GM19351 (cell line): ENCODE data around the gene CD2.
A peak's percentile ranks its signal among the peaks of the same experiment; 100 is the strongest.

ENCODE experiments used
- ATAC-seq: cut with Tn5 transposase; IDR thresholded peaks from one replicate; pipeline ENCODE4 v1.9.1; 2021; ENCODE audit warnings: mild to moderate bottlenecking, moderate library complexity; ENCODE audit not compliant: unreplicated experiment

The CD2 gene

DNA sequence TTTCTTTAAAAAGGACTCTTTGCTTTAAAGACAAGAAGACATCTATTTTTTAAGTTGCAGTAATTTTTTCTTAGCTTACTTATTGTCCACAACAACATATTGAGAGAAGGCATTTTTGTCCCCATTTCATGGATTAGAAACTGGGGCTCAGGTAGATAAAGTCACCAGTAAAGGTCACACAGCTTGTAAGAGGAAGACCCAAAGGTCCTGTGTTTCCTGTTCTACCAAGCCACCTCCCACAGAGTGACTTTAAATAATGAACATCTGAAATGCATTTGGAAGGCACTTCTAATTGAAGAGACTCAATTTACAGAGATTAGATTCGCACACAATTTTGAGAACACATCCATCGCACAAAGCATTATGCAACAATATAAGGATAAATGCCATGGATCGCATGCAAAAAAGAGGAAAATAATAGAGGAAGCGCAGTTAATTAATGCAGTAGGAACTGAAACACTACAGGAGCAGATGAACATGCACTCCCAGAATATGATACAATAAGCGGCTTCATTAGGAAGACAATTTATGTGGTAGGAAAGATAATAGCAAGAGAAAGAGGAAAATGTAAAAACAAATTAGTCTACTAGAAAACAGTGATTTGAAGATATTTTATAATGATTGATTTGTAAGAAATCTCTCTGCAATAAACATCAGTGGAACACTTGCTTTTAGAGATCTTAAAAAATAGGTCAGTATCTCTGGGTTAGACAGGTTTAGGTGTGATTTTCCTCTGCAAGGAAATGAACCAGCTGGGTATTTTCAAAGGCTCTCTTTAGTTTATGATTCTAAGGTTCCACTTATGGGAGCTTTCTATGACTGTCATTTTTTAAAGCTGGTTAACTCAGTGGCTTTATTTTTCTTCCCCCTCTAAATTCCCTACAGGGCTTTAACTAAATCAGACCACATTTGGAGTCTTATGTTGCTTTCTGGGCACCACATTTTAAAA is 27.1 kb upstream of the CD2 start:
- no peak for ATAC-seq

DNA sequence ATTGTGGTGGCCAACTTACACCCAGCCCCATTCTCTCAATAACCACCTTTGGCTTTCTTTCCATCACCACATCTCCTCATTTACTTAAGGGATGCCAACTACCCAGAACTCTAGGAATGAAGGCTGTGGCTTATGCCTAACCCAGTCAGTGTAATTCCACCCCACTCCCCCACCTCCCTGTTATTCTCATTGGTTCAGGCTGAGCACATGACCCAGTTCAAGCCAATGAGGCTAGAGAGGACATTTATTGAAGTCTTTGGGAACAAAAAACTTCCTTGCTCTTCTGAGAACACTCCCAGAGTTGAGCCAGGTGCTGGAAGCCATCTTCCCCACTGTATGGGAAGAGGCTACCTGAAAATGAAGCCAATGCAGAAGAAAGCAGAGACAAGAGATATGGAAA is 22.8 kb upstream of the CD2 start:
- no peak for ATAC-seq

DNA sequence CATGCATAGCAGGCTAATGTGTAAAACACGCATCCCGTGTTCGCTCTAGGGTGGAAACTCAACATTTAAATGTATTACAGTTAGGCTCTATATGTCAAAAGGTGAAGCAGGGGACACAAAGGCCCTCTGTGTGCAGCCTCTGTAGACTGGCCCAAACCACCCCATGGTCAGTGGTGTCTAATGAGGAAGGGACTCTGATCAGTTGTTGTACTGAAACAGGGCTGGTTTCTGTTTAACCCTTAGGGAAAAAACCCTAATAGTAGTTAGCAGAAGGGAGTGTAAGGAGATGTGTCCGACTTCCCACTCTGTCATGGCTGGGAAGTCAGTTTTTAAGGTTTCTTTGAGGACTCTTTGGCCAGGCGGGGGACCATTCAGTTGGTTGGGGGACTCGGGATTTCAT is 21.5 kb upstream of the CD2 start:
- ATAC-seq: no peak

DNA sequence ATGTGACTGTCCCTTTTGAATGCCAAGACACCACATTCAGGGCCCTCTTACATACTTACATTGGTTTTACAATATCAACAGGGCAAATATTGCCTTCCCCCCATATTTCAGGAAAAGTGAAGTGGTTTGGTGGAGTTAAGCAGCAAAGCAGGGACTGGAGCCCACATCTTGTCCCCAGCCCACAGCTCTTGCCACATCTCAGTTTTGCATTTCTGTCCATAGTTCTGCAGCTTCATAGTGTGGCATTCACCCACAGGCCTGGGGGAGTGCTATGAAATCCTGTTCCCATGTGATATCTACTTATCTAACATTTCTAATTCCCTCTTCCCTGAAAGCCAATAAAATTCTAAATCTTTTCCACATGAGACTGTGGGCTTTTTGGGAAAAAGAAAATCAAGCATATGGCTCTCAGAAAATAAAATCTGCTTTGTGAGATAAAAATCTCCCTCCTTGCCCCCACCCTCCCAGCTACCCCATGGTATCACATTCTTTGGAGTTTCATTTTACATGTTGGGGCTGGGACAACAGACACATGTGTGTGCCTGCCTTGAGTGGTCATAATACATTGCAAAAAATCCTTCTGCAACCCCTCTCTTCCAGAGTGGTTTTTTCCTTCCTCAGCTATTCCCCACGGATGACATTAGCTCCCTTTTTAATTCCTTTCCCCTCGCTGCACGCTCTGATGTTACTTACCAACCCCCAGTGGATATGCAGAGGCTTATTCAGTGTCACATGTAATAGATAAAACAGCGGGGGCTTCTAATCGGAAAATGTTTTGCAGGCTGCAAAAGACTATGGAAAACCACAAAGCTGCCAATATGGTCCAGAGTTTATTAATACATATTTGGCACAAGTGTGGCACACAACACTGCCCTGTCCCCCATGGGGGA is 20.5 kb upstream of the CD2 start:
- no peak for ATAC-seq

DNA sequence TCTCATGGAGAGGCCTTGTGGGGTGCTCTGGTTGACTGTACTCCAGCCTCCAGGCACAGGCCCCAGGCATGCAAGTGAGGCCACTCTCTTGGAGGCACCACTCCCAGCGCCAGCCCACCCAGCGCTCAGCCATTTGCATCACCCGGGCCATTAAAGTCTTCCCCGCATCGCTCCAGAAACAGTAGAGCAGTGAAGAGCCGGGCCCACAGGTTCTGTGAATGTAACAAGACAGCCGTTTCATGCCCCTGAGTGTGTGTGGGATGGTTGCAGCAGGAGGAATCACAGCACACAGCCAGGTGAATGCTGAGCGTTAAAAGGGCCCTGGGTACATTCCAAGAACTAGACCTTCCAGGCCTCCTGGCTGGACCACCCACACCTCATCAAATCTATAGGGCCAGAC is 19.0 kb upstream of the CD2 start:
- no peak for ATAC-seq

DNA sequence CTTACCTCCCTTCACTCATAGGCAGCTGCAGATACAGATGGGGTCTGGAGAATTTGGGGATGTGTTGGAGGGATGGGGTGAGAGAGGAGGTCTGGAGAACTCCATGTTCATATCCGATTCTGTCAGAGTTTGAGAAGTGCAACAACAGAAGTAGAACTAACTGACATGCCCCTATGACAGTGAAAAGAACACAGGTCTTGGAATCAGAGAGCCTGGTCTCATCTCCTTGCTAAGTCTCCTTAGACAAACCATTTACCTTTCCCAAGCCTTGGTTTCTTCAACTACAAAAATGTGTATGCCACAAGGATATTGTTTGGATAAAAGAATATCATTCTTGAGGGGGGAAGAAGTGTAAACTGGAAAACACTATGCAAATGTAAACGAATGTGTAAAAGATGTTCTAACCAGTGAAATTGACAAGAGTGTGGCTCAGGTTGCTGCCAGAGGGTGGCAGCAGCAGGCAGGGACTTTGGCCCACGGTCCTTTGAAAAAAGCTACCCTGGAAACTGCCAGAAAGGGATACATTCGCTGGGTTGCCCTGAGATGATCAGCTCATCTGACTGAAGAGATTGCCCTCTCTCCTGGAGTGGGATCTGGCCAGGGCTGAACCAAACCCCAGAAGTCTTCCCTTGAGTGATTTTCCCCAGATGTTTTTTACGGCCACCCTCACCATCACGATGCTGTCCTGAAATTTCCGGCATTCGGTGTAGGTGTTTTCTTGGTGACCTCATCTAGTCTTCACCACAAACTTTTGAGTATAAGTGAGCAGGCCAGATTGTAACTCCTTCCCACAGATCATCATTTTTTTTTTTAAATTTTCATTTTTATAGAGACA is 17.0 kb upstream of the CD2 start:
- ATAC-seq: peak; percentile 41

DNA sequence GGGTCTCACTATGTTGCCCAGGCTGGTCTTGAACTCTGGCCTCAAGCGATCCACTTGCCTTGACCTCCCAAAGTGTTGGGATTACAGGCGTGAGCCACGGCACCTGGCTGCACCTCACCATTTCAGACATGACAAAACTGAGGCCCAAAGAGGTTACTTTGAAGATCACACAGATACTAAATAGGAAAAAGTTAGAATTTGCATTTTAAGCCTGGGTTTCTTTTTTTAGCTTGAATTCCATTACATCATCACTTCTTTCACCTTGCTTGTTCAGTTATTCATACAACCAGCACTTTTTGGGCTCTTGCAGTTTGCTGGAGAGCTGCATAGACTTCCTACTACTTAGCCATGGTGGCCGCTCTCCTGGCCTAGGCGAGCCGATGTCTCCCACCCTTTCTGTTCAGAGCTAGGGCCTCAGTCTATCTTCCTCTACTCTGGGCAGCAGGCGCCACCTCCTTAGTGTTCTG is 16.3 kb upstream of the CD2 start:
- ATAC-seq: peak; percentile 42

DNA sequence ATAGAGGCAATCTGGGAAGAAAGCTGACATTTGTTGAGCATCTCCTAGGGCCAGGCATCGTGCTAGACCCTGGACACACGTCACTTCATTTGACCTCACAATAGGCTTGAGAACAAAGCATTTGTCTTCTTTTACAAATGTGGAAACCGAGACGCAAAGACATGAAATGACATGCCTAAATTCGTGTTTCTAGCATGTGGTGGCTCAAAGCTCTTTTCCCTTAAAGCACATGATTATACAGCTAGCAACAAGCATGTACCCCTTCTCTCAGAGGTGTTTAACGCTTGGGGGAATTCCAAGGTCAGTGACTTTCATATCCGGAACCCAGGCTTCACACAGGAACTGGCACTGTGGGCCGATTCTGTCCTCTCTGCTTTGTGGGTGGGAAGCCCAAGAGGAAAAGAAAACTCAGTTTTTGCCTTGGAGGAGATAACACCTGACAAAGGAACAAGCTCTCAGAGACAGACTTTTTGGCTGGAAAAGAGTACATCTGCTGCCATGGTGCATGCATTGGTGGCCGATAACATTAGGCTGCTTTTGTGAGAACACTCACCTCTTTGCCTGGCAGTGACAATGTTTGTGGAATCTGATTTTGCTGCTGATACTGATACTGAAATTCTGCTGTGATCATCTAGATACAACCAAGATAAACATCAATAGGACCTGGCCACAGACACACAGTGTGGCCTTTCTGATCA is 15.4 kb upstream of the CD2 start:
- ATAC-seq: peak; percentile 65

DNA sequence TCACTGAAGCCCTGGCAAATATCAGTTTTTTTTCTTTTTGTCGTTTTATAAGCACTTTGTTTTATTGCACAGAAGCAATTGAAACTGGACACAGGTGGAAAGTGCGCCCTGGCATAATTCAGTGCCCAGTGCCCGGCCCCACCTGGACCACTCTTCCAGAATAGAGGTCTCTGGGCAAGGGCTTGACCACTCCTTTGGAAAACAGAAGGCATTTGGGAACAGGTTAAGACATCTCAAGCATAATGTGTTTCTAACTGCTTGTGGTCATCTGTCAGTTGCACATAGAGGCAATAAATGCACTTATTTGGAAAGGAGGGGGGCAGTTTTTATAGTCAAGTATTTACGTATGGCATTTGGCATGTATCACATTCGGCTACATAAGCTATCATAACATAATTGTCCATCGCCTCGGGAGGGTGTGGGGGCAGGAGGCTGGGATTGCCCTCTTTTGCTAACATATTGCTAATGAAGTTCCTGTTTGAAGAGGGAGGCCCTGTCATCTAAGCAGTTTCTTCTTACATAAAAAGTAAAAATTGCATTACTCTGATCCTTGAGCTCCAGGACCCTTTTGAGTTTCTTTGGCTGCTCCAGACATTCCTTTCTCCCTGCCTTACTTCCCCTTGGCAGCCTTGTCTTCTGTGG is 14.7 kb upstream of the CD2 start:
- ATAC-seq: no peak

DNA sequence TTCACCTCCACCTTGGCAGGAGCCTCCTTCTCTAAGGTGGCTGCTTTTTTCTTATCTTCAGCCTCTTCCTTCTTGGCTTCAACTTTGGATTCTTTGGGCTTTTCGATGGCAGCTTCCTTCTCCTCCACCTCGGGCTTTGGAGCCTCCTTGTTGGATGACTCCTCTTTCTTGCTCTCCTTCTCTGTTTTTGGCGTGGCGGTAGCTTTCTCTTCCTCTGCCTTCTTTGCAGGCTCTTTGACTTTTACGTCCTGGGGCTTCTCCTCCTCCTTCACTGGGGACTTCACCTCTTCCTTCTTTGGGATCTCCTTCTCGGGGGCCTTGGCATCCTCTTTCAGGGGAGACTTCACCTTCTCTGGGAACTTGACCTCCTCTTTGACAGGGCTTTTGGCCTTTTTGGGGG is 13.9 kb upstream of the CD2 start:
- no peak for ATAC-seq

DNA sequence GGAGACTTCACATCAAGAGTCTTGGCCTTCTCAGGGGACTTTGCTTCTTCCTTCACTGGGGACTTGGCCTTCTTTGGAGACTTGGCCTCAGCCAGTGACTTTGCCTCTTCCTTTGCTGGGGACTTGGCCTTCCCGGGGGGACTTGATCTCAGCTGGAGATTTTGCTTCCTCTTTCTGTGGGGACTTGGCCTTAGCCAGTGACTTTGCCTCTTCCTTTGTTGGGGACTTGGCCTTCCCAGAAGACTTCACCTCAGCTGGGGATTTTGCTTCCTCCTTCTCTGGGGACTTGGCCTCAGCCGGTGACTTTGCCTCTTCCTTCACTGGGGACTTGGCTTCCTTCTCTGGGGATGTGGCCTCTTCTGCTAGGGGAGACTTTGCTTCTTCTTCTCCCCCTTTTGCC is 13.5 kb upstream of the CD2 start:
- no peak for ATAC-seq

DNA sequence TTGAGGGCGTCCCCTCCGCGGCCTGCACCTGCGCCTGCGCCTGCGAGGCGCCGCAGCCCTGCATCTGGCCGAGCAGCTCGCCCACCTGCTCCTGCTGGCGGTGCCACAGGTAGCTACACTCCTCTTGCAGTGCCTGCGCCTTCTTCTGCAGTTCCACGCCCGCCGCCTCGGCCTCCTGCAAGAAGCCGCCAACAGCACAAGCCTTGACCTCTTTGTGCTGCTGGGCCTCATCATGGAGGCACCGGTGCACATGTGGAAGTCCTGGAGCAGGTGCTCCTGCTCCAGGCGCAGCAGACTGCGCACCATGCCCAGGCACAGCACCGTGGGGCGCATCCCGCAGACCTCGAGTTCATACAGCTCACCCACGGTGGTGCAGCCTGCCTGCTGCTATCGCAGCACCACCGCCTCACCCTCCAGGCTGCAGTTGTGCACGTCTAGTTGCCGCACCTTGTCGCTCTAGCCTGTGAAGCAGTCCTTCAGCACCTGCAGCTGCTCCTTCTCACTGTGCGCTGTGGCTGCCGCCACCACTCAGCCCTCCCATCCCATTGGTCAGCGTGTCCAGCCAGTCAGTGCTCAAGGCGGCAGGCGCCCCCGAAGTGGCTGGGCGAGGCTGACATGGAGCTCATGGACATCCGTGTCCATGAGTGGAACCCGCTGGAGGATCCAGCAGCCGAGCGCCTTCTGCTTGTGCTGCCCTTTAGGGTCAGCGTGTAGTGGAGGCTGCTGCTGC is 12.2 kb upstream of the CD2 start:
- ATAC-seq: no peak

DNA sequence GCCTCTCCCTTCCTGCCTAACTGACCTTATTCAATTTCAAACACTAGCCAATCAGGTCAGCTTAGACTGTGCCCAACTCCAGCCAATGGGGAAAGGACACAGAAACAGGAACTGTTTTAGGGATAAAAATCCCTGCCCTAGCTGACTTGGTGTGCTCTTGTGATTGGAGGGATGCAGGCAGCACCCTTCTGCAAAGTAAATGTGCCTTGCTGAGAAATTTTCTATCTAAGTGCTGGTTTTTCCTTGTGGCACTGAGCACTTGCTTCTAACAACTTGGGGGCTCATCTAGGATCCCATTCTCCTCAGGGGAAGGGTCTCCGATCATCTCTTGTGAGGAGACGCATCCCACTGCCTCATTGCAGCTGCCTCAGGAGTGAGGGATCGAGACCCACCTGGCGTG is 10.7 kb upstream of the CD2 start:
- ATAC-seq: no peak

DNA sequence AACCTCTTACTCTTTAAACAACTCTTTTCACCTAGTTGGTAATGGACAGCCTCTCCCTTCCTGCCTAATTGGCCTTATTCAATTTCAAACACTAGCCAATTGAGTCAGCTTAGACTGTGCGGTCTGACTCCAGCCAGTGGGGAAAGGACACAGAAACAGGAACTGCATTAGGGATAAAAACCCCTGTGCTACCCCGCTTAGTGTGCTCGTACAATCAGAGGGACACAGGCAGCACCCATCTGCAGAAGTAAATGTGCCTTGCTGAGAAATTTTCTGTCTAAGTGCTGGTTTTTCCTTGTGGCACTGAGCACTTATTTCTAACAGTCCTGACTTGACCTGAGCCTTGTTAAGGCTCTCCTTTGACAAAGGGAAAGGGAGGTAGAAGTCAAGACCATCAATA is 6.0 kb upstream of the CD2 start:
- ATAC-seq: no peak

DNA sequence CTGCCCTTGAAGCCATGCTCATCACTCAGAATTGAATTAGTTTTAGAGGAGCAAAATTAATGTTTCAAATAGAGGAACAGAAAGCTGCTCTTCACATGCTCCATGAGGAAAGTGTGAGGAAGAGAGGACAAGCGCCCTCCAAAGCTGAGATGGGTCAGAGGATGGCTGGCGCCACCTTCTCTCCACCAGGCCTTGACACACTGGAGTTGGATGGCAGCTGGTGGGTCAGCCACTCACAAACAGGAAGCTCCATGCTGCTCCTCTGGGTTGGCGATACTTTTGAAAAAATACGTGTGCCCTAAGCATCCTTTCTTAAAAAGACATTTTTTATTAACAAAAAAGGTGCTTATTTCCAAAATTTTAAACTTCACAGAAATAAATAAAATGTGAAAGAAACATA is 3.1 kb upstream of the CD2 start:
- no peak for ATAC-seq

DNA sequence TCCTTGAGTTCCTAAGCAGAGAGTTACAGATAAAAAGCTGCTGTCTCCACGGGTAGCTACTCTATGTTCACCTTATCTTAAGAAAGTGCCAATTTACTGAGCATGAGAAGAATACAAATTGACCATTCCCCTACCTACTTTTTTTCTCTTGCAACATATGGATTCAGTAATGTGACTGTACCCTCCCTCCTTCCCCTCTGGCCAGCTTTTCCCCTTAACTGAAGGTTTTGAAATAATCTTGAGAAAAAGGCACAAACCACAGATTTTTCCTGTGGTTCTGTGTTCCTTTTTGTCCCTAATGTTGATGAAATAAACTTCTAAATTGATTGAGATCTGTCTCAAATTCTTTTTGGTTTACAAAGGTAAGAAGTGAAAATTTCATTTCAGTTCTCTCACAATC is 2.6 kb upstream of the CD2 start:
- no peak for ATAC-seq

DNA sequence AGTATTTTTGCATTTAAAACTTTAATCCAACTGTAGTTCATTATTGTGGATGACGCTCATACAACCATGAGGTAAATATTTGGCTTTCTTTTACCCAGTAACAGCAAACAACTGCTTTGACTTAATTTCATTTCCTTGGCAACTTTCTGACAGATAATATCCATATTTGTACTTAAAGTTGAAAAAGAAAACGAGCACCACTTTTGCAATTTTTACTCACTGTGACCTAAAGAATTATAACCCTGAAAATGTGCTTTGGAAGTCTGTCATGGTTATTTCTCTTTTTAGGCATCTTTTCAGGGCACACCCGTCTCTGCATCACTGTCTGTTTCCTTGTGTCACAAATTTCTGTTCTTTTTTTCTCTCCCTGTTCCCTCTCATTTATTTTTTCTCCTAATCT is 918 bp upstream of the CD2 start:
- no peak for ATAC-seq

DNA sequence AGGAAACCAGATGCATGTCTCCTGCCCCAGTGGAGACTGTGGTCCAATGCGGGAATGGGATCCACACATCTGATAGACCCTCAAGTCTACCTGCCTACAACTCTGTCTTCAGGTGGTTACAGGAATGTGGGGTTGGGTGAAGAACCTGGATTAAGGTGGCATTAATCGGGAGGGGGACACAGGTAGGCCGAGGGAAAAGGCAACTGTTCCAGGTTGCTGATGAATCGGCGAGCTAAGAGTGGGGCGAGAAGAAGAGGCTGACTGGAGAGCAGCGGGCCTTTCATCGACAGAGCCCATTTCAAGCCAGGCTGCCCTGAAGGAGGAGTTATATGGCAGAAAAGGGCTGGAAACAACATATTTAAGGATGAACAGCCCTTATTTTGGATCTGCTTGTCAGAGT is 836 bp downstream of the CD2 start:
- no peak for ATAC-seq

DNA sequence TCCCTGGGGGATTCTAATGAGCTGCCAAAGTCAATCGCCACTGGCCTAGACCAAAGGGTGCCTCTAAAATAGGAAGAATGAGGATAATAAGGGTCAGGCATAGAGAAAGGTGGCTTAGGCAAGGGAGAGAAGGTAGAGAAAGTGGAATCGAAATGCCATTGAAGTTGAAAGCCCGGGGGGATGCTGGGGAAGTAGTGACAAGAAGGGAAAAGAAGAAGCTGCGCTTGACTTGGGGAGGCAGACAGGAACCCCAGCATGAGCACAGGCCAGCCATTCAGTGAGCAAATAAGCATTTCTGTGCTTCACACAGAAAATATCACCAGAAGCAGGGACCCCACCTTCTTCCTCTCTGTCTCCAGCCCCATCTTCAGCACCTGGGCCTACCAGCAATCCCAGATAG is 1.5 kb downstream of the CD2 start:
- no peak for ATAC-seq
